Esophagus squamous epithelium (tissue), 4 donors: ENCODE results near the gene CD4.

Experiments used
- POLR2A ChIP-seq, 4 donors: fragments of 450-650 bp; IDR thresholded peaks; one replicate each; pipeline ENCODE4 v1.6.1; 2017; ENCODE audit warnings: antibody characterized with exemption in 4 of 4, mild to moderate bottlenecking in 4 of 4, moderate library complexity in 3 of 4
- TF ChIP-seq, protein P1 (sequence below), 6 experiments: fragments of 450-650 bp in 4 of 6; fragments of 200-600 bp in 2 of 6; sonication (generic) in 2 of 6; IDR thresholded peaks; one replicate each; pipeline ENCODE4 v1.5.1; 2016 to 2019; ENCODE audit warnings: antibody characterized with exemption in 6 of 6, mild to moderate bottlenecking in 4 of 6, moderate library complexity in 4 of 6

DNA sequence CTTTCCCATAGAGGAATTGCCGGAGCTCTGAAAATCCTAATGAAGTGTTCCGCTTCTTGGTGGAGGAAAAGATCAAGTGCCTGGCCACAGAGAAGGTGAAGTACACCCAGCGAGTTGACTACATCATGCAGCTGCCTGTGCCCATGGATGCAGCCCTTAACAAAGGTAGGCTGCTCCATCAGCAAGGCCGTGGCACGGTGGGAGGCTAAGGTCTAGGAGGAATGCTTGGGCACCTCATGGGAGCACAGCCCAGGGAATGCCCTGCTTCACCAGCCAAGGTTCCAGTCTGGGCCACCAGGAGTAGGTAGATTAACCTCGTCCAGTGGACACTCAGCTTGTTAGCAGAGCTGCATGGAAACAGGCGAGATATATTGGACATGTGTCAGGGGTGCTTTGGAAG is 71.6 kb downstream of the CD4 start:
- TF ChIP-seq, protein P1, sequence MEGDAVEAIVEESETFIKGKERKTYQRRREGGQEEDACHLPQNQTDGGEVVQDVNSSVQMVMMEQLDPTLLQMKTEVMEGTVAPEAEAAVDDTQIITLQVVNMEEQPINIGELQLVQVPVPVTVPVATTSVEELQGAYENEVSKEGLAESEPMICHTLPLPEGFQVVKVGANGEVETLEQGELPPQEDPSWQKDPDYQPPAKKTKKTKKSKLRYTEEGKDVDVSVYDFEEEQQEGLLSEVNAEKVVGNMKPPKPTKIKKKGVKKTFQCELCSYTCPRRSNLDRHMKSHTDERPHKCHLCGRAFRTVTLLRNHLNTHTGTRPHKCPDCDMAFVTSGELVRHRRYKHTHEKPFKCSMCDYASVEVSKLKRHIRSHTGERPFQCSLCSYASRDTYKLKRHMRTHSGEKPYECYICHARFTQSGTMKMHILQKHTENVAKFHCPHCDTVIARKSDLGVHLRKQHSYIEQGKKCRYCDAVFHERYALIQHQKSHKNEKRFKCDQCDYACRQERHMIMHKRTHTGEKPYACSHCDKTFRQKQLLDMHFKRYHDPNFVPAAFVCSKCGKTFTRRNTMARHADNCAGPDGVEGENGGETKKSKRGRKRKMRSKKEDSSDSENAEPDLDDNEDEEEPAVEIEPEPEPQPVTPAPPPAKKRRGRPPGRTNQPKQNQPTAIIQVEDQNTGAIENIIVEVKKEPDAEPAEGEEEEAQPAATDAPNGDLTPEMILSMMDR (IDR thresholded peaks at IDR 0.05), result no peak
- no peak for TF ChIP-seq POLR2A (IDR thresholded peaks at IDR 0.05)
